NCI-H2029 treated with DMSO at 0.1 percent for 48 hours (cell line): ENCODE measurements around the gene LMAN1L.

Experiments
- DNase-seq: peaks from one replicate; lab custom pipeline; 2025; lab: John Stamatoyannopoulos, UW

Gene LMAN1L

DNA sequence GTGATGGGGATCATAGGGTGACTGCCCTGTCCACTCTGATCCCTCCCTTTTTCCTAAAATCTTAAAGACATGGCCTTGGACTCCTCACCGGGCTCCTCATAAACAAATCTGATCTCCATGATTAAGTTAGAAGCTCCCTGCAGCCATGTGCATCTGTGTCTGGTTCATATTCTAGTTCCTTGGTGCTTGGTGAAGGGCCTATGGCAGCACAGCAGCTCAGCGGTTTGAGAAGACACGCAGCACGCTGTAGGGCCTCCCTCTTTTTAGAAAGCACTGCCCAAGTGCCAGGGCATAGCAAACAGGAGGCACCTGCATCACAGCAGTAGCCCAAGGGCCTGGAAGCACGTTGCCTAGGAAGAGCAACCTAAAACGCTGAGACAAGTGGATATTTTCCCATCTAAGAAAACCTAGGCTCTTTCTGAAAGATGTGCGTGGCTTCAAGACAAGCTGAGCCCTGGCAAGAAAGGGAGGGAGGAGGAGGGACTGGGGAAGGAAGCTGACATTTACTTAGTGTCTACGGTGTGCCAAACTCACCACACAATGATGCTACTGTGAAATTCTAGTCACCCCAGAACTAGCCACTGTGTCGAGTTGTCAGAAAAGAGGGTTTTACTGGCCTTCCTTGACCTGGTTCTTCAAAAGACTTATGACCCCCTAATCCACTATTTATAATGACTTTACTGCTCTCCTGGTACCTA is 45.2 kb downstream of the LMAN1L start:
- DNase-seq = no peak

DNA sequence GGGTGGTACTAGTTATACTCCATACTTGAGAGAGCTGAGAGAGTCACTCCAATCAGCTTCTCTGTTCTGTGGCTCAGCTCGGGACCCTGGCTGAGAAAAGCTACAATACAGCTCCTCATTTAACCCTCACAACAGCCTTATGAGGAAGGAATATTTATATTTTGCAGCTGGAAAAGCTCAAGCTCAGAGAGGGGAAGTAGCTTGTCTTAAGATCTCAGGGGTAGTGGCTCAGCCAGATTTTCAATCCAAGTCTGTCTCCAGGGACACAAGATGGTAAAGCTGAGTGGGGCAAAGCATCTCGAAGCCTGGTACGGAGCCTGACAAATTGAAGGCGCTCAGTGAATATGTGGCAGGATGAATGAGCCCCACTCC is 45.7 kb downstream of the LMAN1L start:
- no peak for DNase-seq

DNA sequence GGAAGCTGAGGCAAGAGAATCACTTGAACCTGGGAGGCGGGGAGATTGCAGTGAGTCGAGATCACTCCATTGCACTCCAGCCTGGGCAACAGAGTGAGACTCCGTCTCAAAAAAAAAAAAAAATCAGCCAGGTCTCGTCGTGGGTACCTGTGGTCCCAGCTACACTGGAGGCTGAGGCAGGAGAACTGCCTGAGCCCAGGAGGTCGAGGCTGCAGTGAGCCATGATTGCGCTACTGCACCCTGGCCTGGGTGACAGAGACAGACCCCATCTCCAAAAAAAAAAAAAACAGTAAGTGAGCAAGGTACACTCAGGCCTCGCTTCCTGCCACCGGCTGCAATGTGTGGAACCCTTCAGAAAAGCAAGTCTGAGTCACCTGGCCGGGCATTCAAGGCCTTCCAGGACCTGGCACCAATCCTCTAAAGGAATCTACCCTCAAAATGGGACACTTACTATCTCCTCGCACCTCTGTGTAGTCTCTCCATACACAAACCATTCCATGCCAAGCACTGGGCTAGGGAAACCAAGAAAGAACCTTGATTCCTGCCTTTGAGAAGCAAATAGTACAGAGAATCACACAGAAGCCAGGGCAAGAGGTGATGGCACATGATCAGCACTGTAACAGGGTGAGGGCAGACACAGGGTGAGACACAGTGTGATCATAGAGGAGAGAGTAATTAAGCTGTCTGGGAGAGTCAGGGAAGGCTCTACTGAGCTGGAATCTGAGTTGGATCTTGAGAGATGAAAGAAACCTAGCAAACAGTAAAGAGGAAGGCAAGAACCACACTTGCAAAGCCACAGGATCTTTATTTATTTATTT is 50.8 kb downstream of the LMAN1L start:
- no peak for DNase-seq

- no peak for DNase-seq
Observed at GRCh38 chr15:74864296-74864695, 51.7 kb downstream of the LMAN1L start.

DNA sequence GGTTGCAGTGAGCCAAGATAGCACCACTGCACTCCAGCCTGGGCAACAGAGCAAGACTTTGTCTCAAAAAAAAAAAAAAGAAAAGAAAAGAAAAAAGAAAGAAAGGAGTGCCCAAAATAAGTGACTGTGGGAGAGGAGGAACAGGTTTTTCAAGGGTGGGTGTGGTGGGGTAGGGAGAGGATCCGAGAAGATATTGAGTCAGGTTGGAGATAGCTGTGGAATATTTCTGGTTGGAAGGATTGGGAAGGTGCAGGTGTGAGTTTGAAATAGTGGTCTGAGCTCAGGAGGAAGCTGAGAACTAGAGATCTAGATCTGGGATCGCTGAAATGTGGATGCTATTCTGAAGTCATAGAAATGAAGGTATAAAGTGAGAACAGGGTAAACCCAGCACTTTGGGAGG is 52.7 kb downstream of the LMAN1L start:
- no peak for DNase-seq

DNA sequence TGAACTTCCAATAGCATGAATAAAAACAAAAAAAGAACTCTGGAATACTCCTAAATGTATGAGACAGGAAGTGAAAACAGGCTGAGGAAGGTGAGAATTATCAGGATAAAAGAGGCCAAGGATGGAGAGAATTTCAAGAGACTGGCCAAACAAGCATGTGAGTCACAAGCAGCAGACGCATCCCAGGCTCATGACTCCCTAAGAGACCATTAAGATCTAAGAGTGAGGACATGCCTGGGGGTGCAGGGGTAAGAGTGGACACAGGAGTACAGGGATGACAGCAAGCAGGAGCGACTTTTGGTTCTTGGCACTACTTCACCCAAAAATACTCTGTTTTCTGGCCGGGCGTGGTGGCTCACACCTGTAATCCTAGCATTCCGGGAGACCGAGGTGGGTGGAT is 53.5 kb downstream of the LMAN1L start:
- DNase-seq = no peak

GRCh38 chr15:74867466-74868038 is 54.9 kb downstream of the LMAN1L start:
- DNase-seq = no peak

DNA sequence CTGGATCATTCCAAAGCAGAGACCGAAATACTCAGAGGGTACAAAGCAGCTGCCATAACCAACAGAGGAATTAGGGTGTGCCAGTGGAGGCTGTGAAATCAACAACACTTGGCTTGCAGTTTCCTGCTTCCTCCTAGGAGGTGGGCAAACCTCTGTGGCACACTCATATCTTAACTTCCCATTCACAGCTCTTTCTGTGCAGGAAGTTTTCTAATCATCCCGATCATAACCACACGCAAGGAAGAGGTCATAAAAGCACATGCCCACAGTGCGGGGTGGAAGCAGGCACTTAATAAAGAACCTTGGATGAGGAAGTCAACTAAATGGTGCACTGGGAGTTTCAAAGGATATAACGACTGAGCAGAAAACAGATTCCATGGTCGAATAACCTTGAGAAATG is 55.4 kb downstream of the LMAN1L start:
- no peak for DNase-seq

DNA sequence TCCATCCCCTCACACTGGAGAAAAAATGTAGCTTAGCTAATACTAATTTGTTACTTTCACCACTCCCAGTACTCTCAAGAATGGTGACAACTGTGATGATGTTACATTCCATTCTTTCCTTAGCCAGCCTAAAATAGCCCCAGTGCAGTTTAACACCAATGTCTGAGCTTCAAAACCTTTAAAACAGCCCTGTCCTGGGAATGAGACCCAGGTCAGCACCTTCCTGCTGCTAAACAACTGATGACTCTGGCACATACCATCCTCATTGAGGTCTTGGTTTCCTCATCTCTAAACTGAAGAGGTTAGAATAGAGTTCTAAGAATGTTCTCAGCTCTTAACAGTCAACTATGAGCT is 56.7 kb downstream of the LMAN1L start:
- DNase-seq = no peak

DNA sequence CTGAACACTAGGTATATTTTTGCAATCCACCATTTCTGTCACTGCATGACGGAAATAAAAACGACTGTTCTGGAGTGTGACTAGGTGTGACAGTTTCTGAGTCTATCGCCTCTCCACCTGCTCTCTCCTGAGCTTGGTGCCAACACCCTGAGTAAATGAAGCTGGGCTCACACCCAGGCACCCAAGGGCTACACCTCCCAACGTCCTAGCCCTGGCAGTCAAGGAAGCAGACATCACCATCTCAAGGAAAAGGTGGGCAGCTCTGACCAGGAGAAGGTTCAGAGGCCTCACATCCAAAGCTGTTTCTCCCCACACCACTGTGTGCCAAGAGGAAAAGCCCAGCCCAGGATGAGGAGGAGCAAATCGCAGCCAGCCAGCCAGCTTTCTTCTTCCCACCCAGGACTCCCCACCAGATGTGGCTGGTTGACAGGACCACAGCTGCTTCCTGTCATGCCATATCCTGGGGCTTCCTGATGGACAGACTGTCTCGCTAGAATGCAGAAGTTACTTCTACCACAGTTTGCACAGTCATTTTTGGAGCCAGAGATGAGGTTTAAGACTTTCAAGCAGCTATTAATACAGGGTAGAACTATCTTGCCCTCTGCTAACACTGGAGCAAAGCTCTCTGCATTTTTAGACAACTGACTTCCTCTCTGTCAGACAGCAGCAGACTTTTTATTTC is 57.2 kb downstream of the LMAN1L start:
- no peak for DNase-seq

DNA sequence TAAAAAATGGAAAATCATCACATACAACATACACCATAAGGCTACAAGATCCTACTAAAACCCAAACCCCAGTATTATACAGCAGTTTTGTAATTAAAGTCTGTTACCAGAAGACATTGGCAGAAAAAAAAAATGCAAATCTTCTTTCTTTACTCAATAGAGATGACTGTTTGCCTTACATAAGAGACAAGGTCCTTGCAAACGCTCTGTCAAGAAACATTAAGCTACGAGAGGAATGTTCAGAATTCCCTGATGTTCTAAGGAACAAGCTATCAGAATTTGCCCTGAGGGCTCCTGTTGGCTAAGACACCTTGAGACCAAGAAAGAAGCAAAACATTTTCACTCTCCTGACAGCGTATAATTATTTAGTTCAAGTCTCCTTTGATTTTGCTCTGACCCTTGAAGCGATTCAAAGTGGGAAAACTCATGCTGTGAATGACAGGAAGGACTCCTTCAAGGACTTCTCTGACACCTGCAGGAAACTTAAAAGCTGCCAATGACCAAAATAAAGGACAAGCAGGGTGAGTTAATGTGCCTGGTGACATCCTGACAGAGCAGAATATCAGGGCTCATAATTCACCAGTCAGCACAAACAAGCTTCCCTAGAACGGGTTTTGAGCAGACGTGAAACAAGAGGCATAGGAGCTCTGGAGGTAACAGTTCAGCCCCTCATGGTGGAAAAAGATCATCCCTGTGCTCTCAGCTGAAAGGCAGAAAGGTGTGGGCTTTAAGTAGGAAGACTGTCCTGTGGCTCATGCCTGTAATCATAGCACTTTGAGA is 58.0 kb downstream of the LMAN1L start:
- no peak for DNase-seq

DNA sequence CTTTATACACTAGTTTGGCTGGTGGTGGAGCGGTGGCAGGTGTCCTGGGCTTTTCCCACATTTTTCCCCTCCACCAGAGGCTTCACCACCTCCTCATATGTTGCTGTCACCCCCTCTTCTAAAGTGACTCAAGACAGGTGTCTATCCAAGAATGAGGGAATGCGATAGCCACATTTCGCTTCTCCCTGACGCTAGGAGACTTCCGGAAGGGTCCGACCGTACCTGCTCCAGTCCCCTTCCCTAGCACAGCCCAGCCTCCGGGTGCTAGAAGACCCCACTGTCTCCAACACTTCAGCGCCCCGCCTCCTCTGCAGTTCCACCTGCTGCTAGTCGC is 60.0 kb downstream of the LMAN1L start:
- DNase-seq = no peak

GRCh38 chr15:74873036-74873755 is 60.6 kb downstream of the LMAN1L start, which contains the start of gene SCAMP2:
Gene SCAMP2, minus strand, starts transcription at chr15:74873365. Its CDS starts 110 bp downstream, at chr15:74873255.
- DNase-seq = peak; percentile 64

DNA sequence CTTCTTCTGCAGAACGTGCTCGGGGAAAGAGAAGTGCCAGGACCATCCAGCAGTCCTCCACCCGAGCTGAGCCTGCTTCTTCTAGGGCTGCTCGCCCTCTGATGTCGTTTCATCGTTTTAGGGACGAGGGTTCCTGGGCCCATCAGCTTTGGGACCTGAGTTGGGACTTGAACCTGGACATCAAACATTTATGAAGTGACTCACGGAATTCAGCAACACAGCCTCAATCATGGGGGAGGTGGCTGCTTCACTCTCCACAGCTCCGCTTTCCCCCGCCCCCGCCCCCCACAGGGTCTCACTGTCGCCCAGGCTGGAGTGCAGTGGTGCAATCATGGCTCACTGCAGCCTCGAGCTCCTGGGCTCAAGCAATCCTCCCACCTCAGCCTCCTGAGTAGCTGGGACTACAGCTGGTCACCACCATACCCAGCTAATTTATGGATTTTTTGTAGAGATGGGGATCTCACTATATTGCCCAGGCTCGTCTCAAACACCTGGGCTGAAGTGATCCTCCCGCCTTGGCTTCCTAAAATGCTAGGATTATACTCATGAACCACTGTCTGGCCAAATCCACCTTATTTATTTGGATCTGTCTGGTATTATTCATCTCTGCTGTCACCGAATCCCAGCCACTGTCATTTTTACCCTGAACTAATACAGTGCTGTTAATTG is 61.3 kb downstream of the LMAN1L start:
- no peak for DNase-seq
